Measurements from ENCODE around the gene LDLRAD4. TPM values are rescaled to one million over a fixed set of nuclear protein-coding genes. Genes with fewer than 3 reads are reported as not detected.

Gene LDLRAD4
- total and polyA plus RNA-seq, 2 donors (not counting 1 experiment from before 2014, with no cell fraction given) = 13.9 to 35.7 TPM

DNA sequence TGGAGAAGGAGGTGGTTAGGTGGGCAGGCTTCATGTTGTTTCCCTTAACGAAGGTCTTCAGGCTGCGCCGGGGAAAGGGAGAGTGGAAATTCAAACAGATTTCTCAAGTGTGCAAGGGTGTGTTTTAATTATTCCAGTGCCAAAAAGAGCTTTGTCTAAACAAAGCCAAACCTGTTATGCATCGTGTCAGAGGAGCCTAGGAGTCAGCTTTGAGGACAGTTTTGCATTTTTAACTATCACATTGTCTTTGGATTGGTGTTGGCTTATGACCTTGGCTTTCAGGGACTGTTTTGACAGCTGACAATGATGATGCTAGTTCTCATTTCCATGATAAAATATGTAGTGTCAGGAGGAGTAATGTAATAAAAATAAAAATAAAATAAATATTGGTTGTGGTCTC is 144.8 kb downstream of the LDLRAD4 start:
- no peaks in the 10 kb centered on the region for H3K36me3 ChIP-seq (replicated peaks in 1 of 2; ENCODE audit: control extremely low read depth in 1 of 2, control insufficient read depth in 1 of 2, extremely low read depth in 1 of 2, insufficient read depth in 2 of 2, low read length in 1 of 2)
- Mint-ChIP-seq H3K4me1 (peaks cover 7% of the 10 kb centered on the region), H3K27me3 (peaks cover 24% of the 10 kb centered on the region), H3K27ac (no peak overlapping the region), H3K4me3 (no peak overlapping the region), H3K9me3 (ENCODE audit: insufficient read depth) (no peaks in the 10 kb centered on the region)
- peaks cover 6% of the 10 kb centered on the region in 2 donors for H3K4me1 ChIP-seq (ENCODE audit: control insufficient read depth in 2 of 2, insufficient read depth in 2 of 2, low read length in 2 of 2)
- peaks cover 0 to 3% (median 0%) of the 10 kb centered on the region in 3 donors for H3K9me3 ChIP-seq (ENCODE audit: control extremely low read depth in 1 of 3, control insufficient read depth in 2 of 3, insufficient read depth in 1 of 3, low read length in 2 of 3)
- WGBS (ENCODE audit: insufficient coverage) = 100% methylated on average over 1 of the region's 4 CpGs
- CTCF ChIA-PET = interaction anchor here (1.2 kb wide), 1 partner anchor 10 kb away, joined by 4 read pairs; no protein-coding TSS in a partner anchor
- H3K27me3 ChIP-seq (replicated peaks in 1 of 4; ENCODE audit: control extremely low read depth in 1 of 4, control insufficient read depth in 3 of 4, insufficient read depth in 4 of 4, low read length in 3 of 4) = no peaks in the 10 kb centered on the region
- H4K20me1 ChIP-seq (ENCODE audit: control insufficient read depth, insufficient read depth, low read length, poor library complexity, severe bottlenecking) = no peaks in the 10 kb centered on the region
- POLR2A ChIA-PET = no interaction called here
- no peak overlapping the region for H3K27ac ChIP-seq (ENCODE audit: low read length in 2 of 2)
- no peak overlapping the region for H3K9ac ChIP-seq (ENCODE audit: low read length)
- H2AFZ ChIP-seq (ENCODE audit: insufficient read depth, low read depth, low read length, poor library complexity, severe bottlenecking) = no peak overlapping the region
- no peak for TF ChIP-seq EZH2 (IDR thresholded peaks at IDR 0.05; ENCODE audit: borderline replicate concordance, insufficient read depth, low read depth, low read length, poor library complexity, severe bottlenecking)
- TF ChIP-seq, protein P1, sequence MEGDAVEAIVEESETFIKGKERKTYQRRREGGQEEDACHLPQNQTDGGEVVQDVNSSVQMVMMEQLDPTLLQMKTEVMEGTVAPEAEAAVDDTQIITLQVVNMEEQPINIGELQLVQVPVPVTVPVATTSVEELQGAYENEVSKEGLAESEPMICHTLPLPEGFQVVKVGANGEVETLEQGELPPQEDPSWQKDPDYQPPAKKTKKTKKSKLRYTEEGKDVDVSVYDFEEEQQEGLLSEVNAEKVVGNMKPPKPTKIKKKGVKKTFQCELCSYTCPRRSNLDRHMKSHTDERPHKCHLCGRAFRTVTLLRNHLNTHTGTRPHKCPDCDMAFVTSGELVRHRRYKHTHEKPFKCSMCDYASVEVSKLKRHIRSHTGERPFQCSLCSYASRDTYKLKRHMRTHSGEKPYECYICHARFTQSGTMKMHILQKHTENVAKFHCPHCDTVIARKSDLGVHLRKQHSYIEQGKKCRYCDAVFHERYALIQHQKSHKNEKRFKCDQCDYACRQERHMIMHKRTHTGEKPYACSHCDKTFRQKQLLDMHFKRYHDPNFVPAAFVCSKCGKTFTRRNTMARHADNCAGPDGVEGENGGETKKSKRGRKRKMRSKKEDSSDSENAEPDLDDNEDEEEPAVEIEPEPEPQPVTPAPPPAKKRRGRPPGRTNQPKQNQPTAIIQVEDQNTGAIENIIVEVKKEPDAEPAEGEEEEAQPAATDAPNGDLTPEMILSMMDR (IDR thresholded peaks at IDR 0.05) = no peak
- no peak for ATAC-seq (ENCODE audit: low read depth)
- intact Hi-C loops (cut with micrococcal nuclease) = no loop called here
- no peak overlapping the region for H3K4me3 ChIP-seq (ENCODE audit: control extremely low read depth in 1 of 5, extremely low read depth in 1 of 5, insufficient read depth in 1 of 5, low read depth in 2 of 5, low read length in 4 of 5)
- no peak overlapping the region for H3K4me2 ChIP-seq (replicated peaks; ENCODE audit: low read depth, low read length, poor library complexity, severe bottlenecking)
- no peak for DNase-seq
- no peaks in the 10 kb centered on the region for H3K79me2 ChIP-seq (ENCODE audit: control insufficient read depth, insufficient read depth, low read length)

DNA sequence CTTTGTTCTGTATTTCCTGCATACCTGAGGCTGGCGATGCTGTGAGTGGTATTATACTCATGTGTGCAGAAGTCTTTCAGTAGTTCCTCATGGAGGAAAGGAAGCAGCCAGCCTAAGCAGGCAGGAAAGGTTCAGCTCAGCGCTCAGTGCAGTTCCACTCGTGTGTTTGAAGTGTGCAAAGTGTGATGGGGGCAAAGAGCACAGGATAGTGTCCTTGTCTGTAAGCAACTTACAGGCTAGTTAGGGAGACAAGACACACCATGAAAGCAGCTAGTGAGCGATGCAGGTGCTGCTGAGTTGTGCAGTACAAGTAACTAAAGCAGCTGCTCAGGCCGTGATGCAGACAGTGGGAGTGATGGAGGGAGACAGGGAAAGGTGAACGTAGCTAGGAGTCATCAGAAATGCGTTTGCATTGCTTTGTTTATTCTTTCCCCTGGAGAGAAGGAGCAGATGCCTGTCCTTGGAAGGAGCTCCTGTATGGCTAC is 146.2 kb downstream of the LDLRAD4 start:
- Histone ChIP-seq H3K9ac (ENCODE audit: low read length) (no peak overlapping the region), H3K27ac (ENCODE audit: low read length in 2 of 2) (no peak overlapping the region), H2AFZ (ENCODE audit: insufficient read depth, low read depth, low read length, poor library complexity, severe bottlenecking) (no peak overlapping the region), H4K20me1 (ENCODE audit: control insufficient read depth, insufficient read depth, low read length, poor library complexity, severe bottlenecking) (no peaks in the 10 kb centered on the region), H3K79me2 (ENCODE audit: control insufficient read depth, insufficient read depth, low read length) (no peaks in the 10 kb centered on the region), H3K4me2 (replicated peaks; ENCODE audit: low read depth, low read length, poor library complexity, severe bottlenecking) (no peak overlapping the region), H3K27me3 (replicated peaks in 1 of 4; ENCODE audit: control extremely low read depth in 1 of 4, control insufficient read depth in 3 of 4, insufficient read depth in 4 of 4, low read length in 3 of 4) (no peaks in the 10 kb centered on the region), H3K4me1 (ENCODE audit: control insufficient read depth in 2 of 2, insufficient read depth in 2 of 2, low read length in 2 of 2) (peaks cover 0 to 2% of the 10 kb centered on the region in 2 donors), H3K4me3 (ENCODE audit: control extremely low read depth in 1 of 5, extremely low read depth in 1 of 5, insufficient read depth in 1 of 5, low read depth in 2 of 5, low read length in 4 of 5) (no peak overlapping the region), H3K9me3 (ENCODE audit: control extremely low read depth in 1 of 3, control insufficient read depth in 2 of 3, insufficient read depth in 1 of 3, low read length in 2 of 3) (peaks cover 0 to 3% (median 0%) of the 10 kb centered on the region in 3 donors), H3K36me3 (replicated peaks in 1 of 2; ENCODE audit: control extremely low read depth in 1 of 2, control insufficient read depth in 1 of 2, extremely low read depth in 1 of 2, insufficient read depth in 2 of 2, low read length in 1 of 2) (no peaks in the 10 kb centered on the region)
- no peak overlapping the region for H3K4me3 Mint-ChIP-seq
- no peaks in the 10 kb centered on the region for H3K4me1 Mint-ChIP-seq
- WGBS (ENCODE audit: insufficient coverage) = 92% methylated on average over 7 of the region's 7 CpGs
- H3K27ac Mint-ChIP-seq = no peak overlapping the region
- CTCF ChIA-PET = interaction anchor here (1.2 kb wide), 1 partner anchor 8 kb away, joined by 4 read pairs; no protein-coding TSS in a partner anchor
- peaks cover 19% of the 10 kb centered on the region for H3K27me3 Mint-ChIP-seq
- intact Hi-C loops (cut with micrococcal nuclease) = no loop called here
- H3K9me3 Mint-ChIP-seq (ENCODE audit: insufficient read depth) = no peaks in the 10 kb centered on the region
- POLR2A ChIA-PET = no interaction called here
- ATAC-seq (ENCODE audit: low read depth) = no peak
- DNase-seq = no peak
- TF ChIP-seq, protein P1 (IDR thresholded peaks at IDR 0.05) = no peak
- TF ChIP-seq EZH2 (IDR thresholded peaks at IDR 0.05; ENCODE audit: borderline replicate concordance, insufficient read depth, low read depth, low read length, poor library complexity, severe bottlenecking) = no peak
